ENCODE results near the gene LRRC18. TPM values are rescaled to one million over a fixed set of nuclear protein-coding genes. Genes with fewer than 3 reads are reported as not detected.

Gene LRRC18
- polyA plus RNA-seq, 2 of the 4 experiments (the other 2 are of a cell fraction), result not detected

DNA sequence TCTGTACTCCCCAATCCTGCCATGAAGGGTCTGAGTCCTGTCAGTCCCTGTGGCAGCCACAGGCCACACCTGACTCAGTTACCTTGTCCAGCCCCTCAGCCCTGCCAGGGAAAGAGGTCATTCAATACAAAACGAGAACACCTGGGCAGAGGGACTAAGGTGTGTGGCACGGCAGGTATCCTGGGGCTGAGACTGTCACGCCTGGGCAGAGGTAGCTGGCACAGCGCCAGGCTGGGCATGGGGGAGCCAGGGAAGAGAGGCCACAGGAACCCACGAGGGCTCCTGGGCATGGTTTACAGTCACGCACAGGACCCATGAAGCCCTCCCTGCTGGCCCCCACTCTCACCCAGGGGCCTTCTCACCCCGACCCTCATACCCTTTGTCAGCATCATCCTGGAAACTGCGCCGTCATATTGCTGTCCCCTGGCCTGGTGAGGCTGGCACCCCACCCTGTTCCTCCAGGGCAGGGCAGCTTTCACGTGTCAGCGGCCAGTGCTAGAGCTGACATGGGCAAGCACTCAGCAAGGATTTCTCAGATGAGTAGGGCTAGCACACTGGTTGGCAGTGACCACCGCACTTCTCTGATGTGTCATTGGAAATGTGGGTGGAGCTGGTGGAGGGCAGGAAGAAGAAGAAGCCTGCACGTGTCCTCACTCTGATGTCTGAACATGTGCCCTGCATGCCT is 42.7 kb downstream of the LRRC18 start:
- no peak for ATAC-seq

DNA sequence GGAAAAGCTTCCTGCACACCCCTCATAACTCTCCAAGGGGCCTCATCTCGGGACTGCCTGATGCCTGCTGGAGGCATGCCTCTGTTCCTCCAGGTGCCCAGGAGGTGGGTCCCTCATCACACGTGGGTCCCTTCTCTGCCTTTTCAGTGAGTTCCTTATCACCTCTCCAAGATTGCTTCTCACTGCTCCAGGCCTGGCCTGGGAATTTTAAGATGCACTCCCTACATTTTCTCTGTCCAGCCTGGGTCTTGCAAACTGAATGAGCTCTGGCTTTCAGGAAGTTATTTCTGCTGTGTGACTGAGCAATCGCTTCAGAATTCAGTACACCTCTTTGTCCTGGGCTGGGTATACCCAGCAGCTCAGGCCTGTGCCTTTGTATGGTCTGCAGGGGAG is 43.8 kb downstream of the LRRC18 start:
- H3K4me2 ChIP-seq, result no peak overlapping the region
- 5% methylated on average over 2 of the region's 3 CpGs for WGBS (ENCODE audit: missing lambda C conversion rate)
- POLR2A ChIA-PET, result no interaction called here
- FAIRE-seq, result no peak
- no peak for DNase-seq (ENCODE audit: low read depth in 1 of 2, low spot score in 1 of 2)
- no peak for ATAC-seq
- no peak overlapping the region for H3K4me3 ChIP-seq
- H3K27ac ChIP-seq, result no peak overlapping the region
- no peaks in the 10 kb centered on the region for H3K9me3 ChIP-seq
- CTCF ChIA-PET, result interaction anchor here (1.8 to 2.1 kb wide), 2 partner anchors 10 to 237 kb away, joined by 4 to 5 read pairs; no protein-coding TSS in a partner anchor
- no peaks in the 10 kb centered on the region for H3K4me1 ChIP-seq
- TF ChIP-seq, protein P1, sequence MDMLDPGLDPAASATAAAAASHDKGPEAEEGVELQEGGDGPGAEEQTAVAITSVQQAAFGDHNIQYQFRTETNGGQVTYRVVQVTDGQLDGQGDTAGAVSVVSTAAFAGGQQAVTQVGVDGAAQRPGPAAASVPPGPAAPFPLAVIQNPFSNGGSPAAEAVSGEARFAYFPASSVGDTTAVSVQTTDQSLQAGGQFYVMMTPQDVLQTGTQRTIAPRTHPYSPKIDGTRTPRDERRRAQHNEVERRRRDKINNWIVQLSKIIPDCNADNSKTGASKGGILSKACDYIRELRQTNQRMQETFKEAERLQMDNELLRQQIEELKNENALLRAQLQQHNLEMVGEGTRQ (IDR thresholded peaks at IDR 0.05), result no peak
- TF ChIP-seq JUNB (IDR thresholded peaks at IDR 0.05), result no peak
- TF ChIP-seq FOSL2 (IDR thresholded peaks at IDR 0.05), result no peak
- TF ChIP-seq FOSL2 (CRISPR knock-in tag; IDR thresholded peaks at IDR 0.05), result no peak
- TF ChIP-seq, protein P2, sequence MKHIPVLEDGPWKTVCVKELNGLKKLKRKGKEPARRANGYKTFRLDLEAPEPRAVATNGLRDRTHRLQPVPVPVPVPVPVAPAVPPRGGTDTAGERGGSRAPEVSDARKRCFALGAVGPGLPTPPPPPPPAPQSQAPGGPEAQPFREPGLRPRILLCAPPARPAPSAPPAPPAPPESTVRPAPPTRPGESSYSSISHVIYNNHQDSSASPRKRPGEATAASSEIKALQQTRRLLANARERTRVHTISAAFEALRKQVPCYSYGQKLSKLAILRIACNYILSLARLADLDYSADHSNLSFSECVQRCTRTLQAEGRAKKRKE (CRISPR knock-in tag; IDR thresholded peaks at IDR 0.05; ENCODE audit: low read depth), result no peak
- TF ChIP-seq SREBF2 (IDR thresholded peaks at IDR 0.05), result no peak
- TF ChIP-seq, protein P3, sequence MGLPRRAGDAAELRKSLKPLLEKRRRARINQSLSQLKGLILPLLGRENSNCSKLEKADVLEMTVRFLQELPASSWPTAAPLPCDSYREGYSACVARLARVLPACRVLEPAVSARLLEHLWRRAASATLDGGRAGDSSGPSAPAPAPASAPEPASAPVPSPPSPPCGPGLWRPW (IDR thresholded peaks at IDR 0.05), result no peak
- TF ChIP-seq POLR2A (IDR thresholded peaks at IDR 0.05; ENCODE audit: low read length), result no peak
- TF ChIP-seq MYC (IDR thresholded peaks at IDR 0.05; ENCODE audit: borderline replicate concordance, low read length), result no peak
- no peak for TF ChIP-seq HOXA7 (CRISPR knock-in tag; IDR thresholded peaks at IDR 0.05)
- no peak for TF ChIP-seq CBX2 (IDR thresholded peaks at IDR 0.05; ENCODE audit: borderline replicate concordance, low read depth)
- no peak for TF ChIP-seq NR3C1 (IDR thresholded peaks at IDR 0.05)
- TF ChIP-seq CEBPB (IDR thresholded peaks at IDR 0.05), result no peak
- no peak for TF ChIP-seq KDM5A (IDR thresholded peaks at IDR 0.05)
- TF ChIP-seq NFE2L2 (conservative IDR thresholded peaks at IDR 0.05; ENCODE audit: low read length), result no peak
- TF ChIP-seq JUN (IDR thresholded peaks at IDR 0.05), result no peak
- no peak for TF ChIP-seq KDM1A (IDR thresholded peaks at IDR 0.05; ENCODE audit: low read depth)
- TF ChIP-seq HOXB13 (CRISPR knock-in tag; IDR thresholded peaks at IDR 0.05; ENCODE audit: low read depth), result no peak
- no peak for TF ChIP-seq PHF8 (IDR thresholded peaks at IDR 0.05; ENCODE audit: borderline replicate concordance, low read depth)

More for the DNA sequence above, 42.7 kb downstream of the LRRC18 start:
- CTCF ChIA-PET, result interaction anchor here (1.8 to 2.1 kb wide), 2 partner anchors 11 to 239 kb away, joined by 4 to 5 read pairs; no protein-coding TSS in a partner anchor
- POLR2A ChIA-PET, result no interaction called here
- no peak for DNase-seq (ENCODE audit: low read depth in 1 of 2, low spot score in 1 of 2)
- Histone ChIP-seq H3K4me1 (no peaks in the 10 kb centered on the region), H3K9me3 (no peaks in the 10 kb centered on the region), H3K27ac (no peak overlapping the region), H3K4me2 (no peak overlapping the region), H3K4me3 (no peak overlapping the region)
- 37% methylated on average over 13 of the region's 13 CpGs for WGBS (ENCODE audit: missing lambda C conversion rate)
- FAIRE-seq, result no peak
- TF ChIP-seq, protein P4, sequence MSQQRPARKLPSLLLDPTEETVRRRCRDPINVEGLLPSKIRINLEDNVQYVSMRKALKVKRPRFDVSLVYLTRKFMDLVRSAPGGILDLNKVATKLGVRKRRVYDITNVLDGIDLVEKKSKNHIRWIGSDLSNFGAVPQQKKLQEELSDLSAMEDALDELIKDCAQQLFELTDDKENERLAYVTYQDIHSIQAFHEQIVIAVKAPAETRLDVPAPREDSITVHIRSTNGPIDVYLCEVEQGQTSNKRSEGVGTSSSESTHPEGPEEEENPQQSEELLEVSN (IDR thresholded peaks at IDR 0.05; ENCODE audit: borderline replicate concordance, low read depth), result no peak
- no peak for TF ChIP-seq JUNB (IDR thresholded peaks at IDR 0.05)
- no peak for TF ChIP-seq FOSB (CRISPR knock-in tag; IDR thresholded peaks at IDR 0.05)
- TF ChIP-seq SREBF2 (IDR thresholded peaks at IDR 0.05), result no peak
- TF ChIP-seq TP53 (CRISPR knock-in tag; IDR thresholded peaks at IDR 0.05), result no peak
- TF ChIP-seq NR3C1 (IDR thresholded peaks at IDR 0.05), result no peak
- TF ChIP-seq, protein P3 (IDR thresholded peaks at IDR 0.05), result no peak
- no peak for TF ChIP-seq FOXS1 (CRISPR knock-in tag; IDR thresholded peaks at IDR 0.05)
- TF ChIP-seq, protein P5, sequence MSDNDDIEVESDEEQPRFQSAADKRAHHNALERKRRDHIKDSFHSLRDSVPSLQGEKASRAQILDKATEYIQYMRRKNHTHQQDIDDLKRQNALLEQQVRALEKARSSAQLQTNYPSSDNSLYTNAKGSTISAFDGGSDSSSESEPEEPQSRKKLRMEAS (IDR thresholded peaks at IDR 0.05), result no peak
- TF ChIP-seq SMC3 (IDR thresholded peaks at IDR 0.05), result no peak
- no peak for TF ChIP-seq HOXB13 (CRISPR knock-in tag; IDR thresholded peaks at IDR 0.05; ENCODE audit: low read depth)
- TF ChIP-seq, protein P6, sequence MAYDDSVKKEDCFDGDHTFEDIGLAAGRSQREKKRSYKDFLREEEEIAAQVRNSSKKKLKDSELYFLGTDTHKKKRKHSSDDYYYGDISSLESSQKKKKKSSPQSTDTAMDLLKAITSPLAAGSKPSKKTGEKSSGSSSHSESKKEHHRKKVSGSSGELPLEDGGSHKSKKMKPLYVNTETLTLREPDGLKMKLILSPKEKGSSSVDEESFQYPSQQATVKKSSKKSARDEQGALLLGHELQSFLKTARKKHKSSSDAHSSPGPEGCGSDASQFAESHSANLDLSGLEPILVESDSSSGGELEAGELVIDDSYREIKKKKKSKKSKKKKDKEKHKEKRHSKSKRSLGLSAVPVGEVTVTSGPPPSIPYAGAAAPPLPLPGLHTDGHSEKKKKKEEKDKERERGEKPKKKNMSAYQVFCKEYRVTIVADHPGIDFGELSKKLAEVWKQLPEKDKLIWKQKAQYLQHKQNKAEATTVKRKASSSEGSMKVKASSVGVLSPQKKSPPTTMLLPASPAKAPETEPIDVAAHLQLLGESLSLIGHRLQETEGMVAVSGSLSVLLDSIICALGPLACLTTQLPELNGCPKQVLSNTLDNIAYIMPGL (CRISPR knock-in tag; IDR thresholded peaks at IDR 0.05; ENCODE audit: borderline replicate concordance), result no peak
- no peak for TF ChIP-seq EHF (CRISPR knock-in tag; IDR thresholded peaks at IDR 0.05)
- no peak for TF ChIP-seq RARB (CRISPR knock-in tag; IDR thresholded peaks at IDR 0.05)
- TF ChIP-seq CBX2 (IDR thresholded peaks at IDR 0.05; ENCODE audit: borderline replicate concordance, low read depth), result no peak
